ENCODE data around the gene FPGT.

FPGT gene

GRCh38 chr1:74235153-74235552 lies 37.1 kb downstream of the FPGT start, which contains the start of gene TNNI3K:
TSS of gene TNNI3K (plus strand) at chr1:74235387. CDS start at chr1:74235452, 65 bp downstream.
- CTCF ChIA-PET: no interaction called here
- Histone ChIP-seq H3K27ac (ENCODE audit: insufficient read depth in 1 of 2, low read depth in 1 of 2, low read length in 2 of 2, poor library complexity in 1 of 2, severe bottlenecking in 2 of 2) (no peak within 1 kb of the TSS), H3K4me3 (ENCODE audit: control insufficient read depth in 1 of 7, extremely low read depth in 1 of 7, insufficient read depth in 4 of 7, low read depth in 2 of 7, low read length in 6 of 7) (no peak within 1 kb of the TSS), H3K36me3 (ENCODE audit: control insufficient read depth in 4 of 4, insufficient read depth in 4 of 4, low read length in 3 of 4) (no peaks in the 10 kb centered on the region), H3K4me1 (ENCODE audit: control extremely low read depth in 1 of 4, control insufficient read depth in 4 of 4, insufficient read depth in 4 of 4, low read length in 3 of 4) (no peaks in the 10 kb centered on the region), H3K27me3 (replicated peaks in 2 of 5; ENCODE audit: control insufficient read depth in 4 of 5, insufficient read depth in 5 of 5, low read length in 4 of 5) (no peaks in the 10 kb centered on the region), H3K9me3 (ENCODE audit: control extremely low read depth in 1 of 5, control insufficient read depth in 4 of 5, insufficient read depth in 2 of 5, low read depth in 1 of 5, low read length in 4 of 5) (no peaks in the 10 kb centered on the region)
- no peak for DNase-seq
- no CpG with 5 or more reads among the region's 2 CpGs for WGBS (ENCODE audit: insufficient coverage)
- POLR2A ChIA-PET: no interaction called here

GRCh38 chr1:74236440-74236839 lies 38.4 kb downstream of the FPGT start:
- WGBS (ENCODE audit: insufficient coverage): 97% methylated on average over 3 of the region's 3 CpGs
- CTCF ChIA-PET: no interaction called here

GRCh38 chr1:74237035-74237434 lies 39.0 kb downstream of the FPGT start:
- no CpG with 5 or more reads among the region's 1 CpG for WGBS (ENCODE audit: insufficient coverage)
- CTCF ChIA-PET: no interaction called here
- no peaks in the 10 kb centered on the region for H3K27me3 ChIP-seq (replicated peaks in 2 of 5; ENCODE audit: control insufficient read depth in 4 of 5, insufficient read depth in 5 of 5, low read length in 4 of 5)
- H3K27ac ChIP-seq (ENCODE audit: insufficient read depth in 1 of 2, low read depth in 1 of 2, low read length in 2 of 2, poor library complexity in 1 of 2, severe bottlenecking in 2 of 2): no peak overlapping the region
- H3K9me3 ChIP-seq (ENCODE audit: control extremely low read depth in 1 of 5, control insufficient read depth in 4 of 5, insufficient read depth in 2 of 5, low read depth in 1 of 5, low read length in 4 of 5): no peaks in the 10 kb centered on the region
- no peaks in the 10 kb centered on the region for H3K36me3 ChIP-seq (ENCODE audit: control insufficient read depth in 4 of 4, insufficient read depth in 4 of 4, low read length in 3 of 4)
- no peak for DNase-seq
- no peak overlapping the region for H3K4me3 ChIP-seq (ENCODE audit: control insufficient read depth in 1 of 7, extremely low read depth in 1 of 7, insufficient read depth in 4 of 7, low read depth in 2 of 7, low read length in 6 of 7)
- POLR2A ChIA-PET: no interaction called here
- no peaks in the 10 kb centered on the region for H3K4me1 ChIP-seq (ENCODE audit: control extremely low read depth in 1 of 4, control insufficient read depth in 4 of 4, insufficient read depth in 4 of 4, low read length in 3 of 4)

More at GRCh38 chr1:74236440-74236839, 38.4 kb downstream of the FPGT start:
- H3K27ac ChIP-seq (ENCODE audit: insufficient read depth in 1 of 2, low read depth in 1 of 2, low read length in 2 of 2, poor library complexity in 1 of 2, severe bottlenecking in 2 of 2): no peak overlapping the region
- POLR2A ChIA-PET: no interaction called here
- H3K4me1 ChIP-seq (ENCODE audit: control extremely low read depth in 1 of 4, control insufficient read depth in 4 of 4, insufficient read depth in 4 of 4, low read length in 3 of 4): no peaks in the 10 kb centered on the region
- H3K4me3 ChIP-seq (ENCODE audit: control insufficient read depth in 1 of 7, extremely low read depth in 1 of 7, insufficient read depth in 4 of 7, low read depth in 2 of 7, low read length in 6 of 7): no peak overlapping the region
- H3K36me3 ChIP-seq (ENCODE audit: control insufficient read depth in 4 of 4, insufficient read depth in 4 of 4, low read length in 3 of 4): no peaks in the 10 kb centered on the region
- H3K27me3 ChIP-seq (replicated peaks in 2 of 5; ENCODE audit: control insufficient read depth in 4 of 5, insufficient read depth in 5 of 5, low read length in 4 of 5): no peaks in the 10 kb centered on the region
- DNase-seq: no peak
- H3K9me3 ChIP-seq (ENCODE audit: control extremely low read depth in 1 of 5, control insufficient read depth in 4 of 5, insufficient read depth in 2 of 5, low read depth in 1 of 5, low read length in 4 of 5): no peaks in the 10 kb centered on the region

GRCh38 chr1:74237787-74238186 lies 39.7 kb downstream of the FPGT start:
- Histone ChIP-seq H3K27me3 (replicated peaks in 2 of 5; ENCODE audit: control insufficient read depth in 4 of 5, insufficient read depth in 5 of 5, low read length in 4 of 5) (no peaks in the 10 kb centered on the region), H3K27ac (ENCODE audit: insufficient read depth in 1 of 2, low read depth in 1 of 2, low read length in 2 of 2, poor library complexity in 1 of 2, severe bottlenecking in 2 of 2) (no peak overlapping the region), H3K9me3 (ENCODE audit: control extremely low read depth in 1 of 5, control insufficient read depth in 4 of 5, insufficient read depth in 2 of 5, low read depth in 1 of 5, low read length in 4 of 5) (no peaks in the 10 kb centered on the region), H3K4me1 (ENCODE audit: control extremely low read depth in 1 of 4, control insufficient read depth in 4 of 4, insufficient read depth in 4 of 4, low read length in 3 of 4) (no peaks in the 10 kb centered on the region), H3K36me3 (ENCODE audit: control insufficient read depth in 4 of 4, insufficient read depth in 4 of 4, low read length in 3 of 4) (no peaks in the 10 kb centered on the region), H3K4me3 (ENCODE audit: control insufficient read depth in 1 of 7, extremely low read depth in 1 of 7, insufficient read depth in 4 of 7, low read depth in 2 of 7, low read length in 6 of 7) (no peak overlapping the region)
- 93% methylated on average over 2 of the region's 4 CpGs for WGBS (ENCODE audit: insufficient coverage)
- DNase-seq: no peak
- ChIA-PET POLR2A (no interaction called here), CTCF (no interaction called here)

- DNase-seq: no peak
- no peak overlapping the region for H3K4me3 ChIP-seq (ENCODE audit: control insufficient read depth in 1 of 7, extremely low read depth in 1 of 7, insufficient read depth in 4 of 7, low read depth in 2 of 7, low read length in 6 of 7)
- H3K36me3 ChIP-seq (ENCODE audit: control insufficient read depth in 4 of 4, insufficient read depth in 4 of 4, low read length in 3 of 4): no peaks in the 10 kb centered on the region
- POLR2A ChIA-PET: no interaction called here
- H3K9me3 ChIP-seq (ENCODE audit: control extremely low read depth in 1 of 5, control insufficient read depth in 4 of 5, insufficient read depth in 2 of 5, low read depth in 1 of 5, low read length in 4 of 5): peaks cover 0 to 4% (median 0%) of the 10 kb centered on the region in 5 experiments
- 8% methylated on average over 2 of the region's 2 CpGs for WGBS (ENCODE audit: insufficient coverage)
- H3K27me3 ChIP-seq (replicated peaks in 2 of 5; ENCODE audit: control insufficient read depth in 4 of 5, insufficient read depth in 5 of 5, low read length in 4 of 5): no peaks in the 10 kb centered on the region
- H3K4me1 ChIP-seq (ENCODE audit: control extremely low read depth in 1 of 4, control insufficient read depth in 4 of 4, insufficient read depth in 4 of 4, low read length in 3 of 4): no peaks in the 10 kb centered on the region
- no peak overlapping the region for H3K27ac ChIP-seq (ENCODE audit: insufficient read depth in 1 of 2, low read depth in 1 of 2, low read length in 2 of 2, poor library complexity in 1 of 2, severe bottlenecking in 2 of 2)
- CTCF ChIA-PET: no interaction called here
Observed at GRCh38 chr1:74245168-74245772, 47.2 kb downstream of the FPGT start.

GRCh38 chr1:74246315-74246714 lies 48.3 kb downstream of the FPGT start:
- Histone ChIP-seq H3K9me3 (ENCODE audit: control extremely low read depth in 1 of 5, control insufficient read depth in 4 of 5, insufficient read depth in 2 of 5, low read depth in 1 of 5, low read length in 4 of 5) (peaks cover 0 to 4% (median 0%) of the 10 kb centered on the region in 5 experiments), H3K27me3 (replicated peaks in 2 of 5; ENCODE audit: control insufficient read depth in 4 of 5, insufficient read depth in 5 of 5, low read length in 4 of 5) (no peaks in the 10 kb centered on the region), H3K4me3 (ENCODE audit: control insufficient read depth in 1 of 7, extremely low read depth in 1 of 7, insufficient read depth in 4 of 7, low read depth in 2 of 7, low read length in 6 of 7) (no peak overlapping the region), H3K27ac (ENCODE audit: insufficient read depth in 1 of 2, low read depth in 1 of 2, low read length in 2 of 2, poor library complexity in 1 of 2, severe bottlenecking in 2 of 2) (no peak overlapping the region), H3K36me3 (ENCODE audit: control insufficient read depth in 4 of 4, insufficient read depth in 4 of 4, low read length in 3 of 4) (no peaks in the 10 kb centered on the region), H3K4me1 (ENCODE audit: control extremely low read depth in 1 of 4, control insufficient read depth in 4 of 4, insufficient read depth in 4 of 4, low read length in 3 of 4) (no peaks in the 10 kb centered on the region)
- WGBS (ENCODE audit: insufficient coverage): 100% methylated on average over 1 of the region's 2 CpGs
- POLR2A ChIA-PET: no interaction called here
- DNase-seq: no peak
- CTCF ChIA-PET: no interaction called here

GRCh38 chr1:74247881-74248528 lies 50.0 kb downstream of the FPGT start:
- H3K36me3 ChIP-seq (ENCODE audit: control insufficient read depth in 4 of 4, insufficient read depth in 4 of 4, low read length in 3 of 4): no peaks in the 10 kb centered on the region
- H3K27me3 ChIP-seq (replicated peaks in 2 of 5; ENCODE audit: control insufficient read depth in 4 of 5, insufficient read depth in 5 of 5, low read length in 4 of 5): no peaks in the 10 kb centered on the region
- no peaks in the 10 kb centered on the region for H3K4me1 ChIP-seq (ENCODE audit: control extremely low read depth in 1 of 4, control insufficient read depth in 4 of 4, insufficient read depth in 4 of 4, low read length in 3 of 4)
- H3K9me3 ChIP-seq (ENCODE audit: control extremely low read depth in 1 of 5, control insufficient read depth in 4 of 5, insufficient read depth in 2 of 5, low read depth in 1 of 5, low read length in 4 of 5): peaks cover 0 to 4% (median 0%) of the 10 kb centered on the region in 5 experiments
- ChIA-PET CTCF (no interaction called here), POLR2A (no interaction called here)
- no peak overlapping the region for H3K4me3 ChIP-seq (ENCODE audit: control insufficient read depth in 1 of 7, extremely low read depth in 1 of 7, insufficient read depth in 4 of 7, low read depth in 2 of 7, low read length in 6 of 7)
- H3K27ac ChIP-seq (ENCODE audit: insufficient read depth in 1 of 2, low read depth in 1 of 2, low read length in 2 of 2, poor library complexity in 1 of 2, severe bottlenecking in 2 of 2): no peak overlapping the region
- over 99% methylated on average over 17 of the region's 22 CpGs for WGBS (ENCODE audit: insufficient coverage)
- DNase-seq: no peak
